Endothelial cell of umbilical vein (primary cell): ENCODE results near the gene ANGPTL4. TPM values are rescaled to one million over a fixed set of nuclear protein-coding genes. Genes with fewer than 3 reads are reported as not detected.
A peak's percentile ranks its signal among the peaks of the same experiment; 100 is the strongest.

ENCODE experiments used
- BruUV-seq: library from RNA; stranded (reverse); fragments of 400-500 nt; replicated peaks from 2 replicates; lab custom pipeline; 2021; lab: Mats Ljungman, UMichigan
- CTCF ChIA-PET: fragments of 300-600, 350-600 bp; sonication (Branson Sonifier 250); formaldehyde crosslinking; loops from one replicate; lab custom pipeline; 2021; ENCODE audit warnings: antibody characterized with exemption, inconsistent platforms; lab: Charles Lee
- POLR2A ChIA-PET: fragments of 300-600, 350-600 bp; sonication (Branson Sonifier 250); formaldehyde crosslinking; loops from one replicate; lab custom pipeline; 2021; ENCODE audit warnings: antibody characterized with exemption, inconsistent platforms; lab: Charles Lee
- DNase-seq: peaks from one replicate; pipeline ENCODE4 v3.0.0-alpha.2; 2011; ENCODE audit warnings: low read depth, low spot score
- FAIRE-seq: peaks from 2 replicates; lab custom pipeline; 2011; peaks lifted over from hg19 to GRCh38; lab: Jason Lieb, UNC
- H2AFZ ChIP-seq: 2 replicates; pipeline ENCODE4 v1.6.0; 2012; ENCODE audit warnings: low read depth, low read length, control low read depth, inconsistent platforms
- H3K27ac ChIP-seq: 2 replicates; pipeline ENCODE4 v1.5.1; 2011; ENCODE audit warnings: low read depth, mild to moderate bottlenecking, control low read depth, low read length, moderate library complexity; ENCODE audit not compliant: insufficient read depth
- H3K27me3 ChIP-seq, 2 experiments: 2 replicates each; pipeline versions ENCODE4 v1.6.0 to v1.6.1; 2011; ENCODE audit warnings: low read length in 2 of 2, mixed read lengths in 1 of 2; ENCODE audit not compliant: control insufficient read depth in 2 of 2, insufficient read depth in 2 of 2
- H3K36me3 ChIP-seq, 2 experiments: 2 replicates in 1 of 2; 3 replicates in 1 of 2; pipeline ENCODE4 v1.5.1; 2011; ENCODE audit warnings: low read length in 2 of 2, mild to moderate bottlenecking in 1 of 2, moderate library complexity in 1 of 2; ENCODE audit not compliant: control insufficient read depth in 2 of 2, insufficient read depth in 2 of 2; ENCODE audit errors: extremely low read depth in 1 of 2
- H3K4me1 ChIP-seq: 3 replicates; pipeline ENCODE4 v1.5.1; 2011; ENCODE audit warnings: mild to moderate bottlenecking, low read length; ENCODE audit not compliant: control insufficient read depth, insufficient read depth; ENCODE audit errors: extremely low read depth
- H3K4me2 ChIP-seq: 2 replicates; pipeline ENCODE4 v1.6.1; 2011; ENCODE audit warnings: low read length, control low read depth, mixed read lengths; ENCODE audit not compliant: insufficient read depth
- H3K4me3 ChIP-seq, 3 experiments: fragments of 200-600 bp in 1 of 3; sonication (generic), shearing (Covaris generic) in 1 of 3; replicated peaks in 1 of 3; 2 replicates each; pipeline ENCODE4 v1.5.1; 2011 to 2016; ENCODE audit warnings: control low read depth in 3 of 3, low read length in 3 of 3, mild to moderate bottlenecking in 2 of 3, inconsistent platforms in 1 of 3, low read depth in 1 of 3, moderate library complexity in 1 of 3; ENCODE audit not compliant: insufficient read depth in 1 of 3
- H3K79me2 ChIP-seq: 2 replicates; pipeline ENCODE4 v1.6.0; 2012; ENCODE audit warnings: low read length, inconsistent platforms; ENCODE audit not compliant: control insufficient read depth, insufficient read depth
- H3K9ac ChIP-seq: replicated peaks from 2 replicates; pipeline ENCODE3; 2011; ENCODE audit warnings: low read length, control low read depth; ENCODE audit not compliant: insufficient read depth; ENCODE audit errors: extremely low read depth
- H3K9me1 ChIP-seq: replicated peaks from 3 replicates; pipeline ENCODE4 v1.6.0; 2011; ENCODE audit warnings: mild to moderate bottlenecking, low read length; ENCODE audit not compliant: control insufficient read depth, insufficient read depth; ENCODE audit errors: extremely low read depth
- H3K9me3 ChIP-seq: replicated peaks from 2 replicates; pipeline ENCODE4 v1.5.1; 2012; ENCODE audit warnings: low read length, inconsistent platforms; ENCODE audit not compliant: control insufficient read depth, insufficient read depth
- H4K20me1 ChIP-seq: replicated peaks from 2 replicates; pipeline ENCODE3; 2011; ENCODE audit warnings: mild to moderate bottlenecking, low read length; ENCODE audit not compliant: control insufficient read depth, insufficient read depth; ENCODE audit errors: extremely low read depth
- EZH2 ChIP-seq: IDR thresholded peaks from 2 replicates; pipeline ENCODE4 v1.6.1; 2012; ENCODE audit warnings: borderline replicate concordance, low read depth, mild to moderate bottlenecking, moderate library complexity, low read length, inconsistent platforms; ENCODE audit not compliant: severe bottlenecking
- FOS ChIP-seq: IDR thresholded peaks from 2 replicates; pipeline ENCODE4 v1.6.1; 2011; ENCODE audit warnings: mild to moderate bottlenecking, low read length, moderate library complexity, borderline replicate concordance; ENCODE audit not compliant: insufficient read depth
- GATA2 ChIP-seq: IDR thresholded peaks from 2 replicates; pipeline ENCODE4 v1.7.0; 2011; ENCODE audit warnings: low read depth, mild to moderate bottlenecking, moderate library complexity, mixed read lengths, low read length; ENCODE audit not compliant: insufficient read length, insufficient read depth
- JUN ChIP-seq: IDR thresholded peaks from 2 replicates; pipeline ENCODE4 v1.6.1; 2011; ENCODE audit warnings: borderline replicate concordance, low read depth; ENCODE audit not compliant: insufficient read length, insufficient read depth
- MYC ChIP-seq: IDR thresholded peaks from one replicate; pipeline ENCODE4 v1.6.1; 2011; ENCODE audit warnings: mild to moderate bottlenecking, low read depth, low read length
- POLR2A ChIP-seq: IDR thresholded peaks from 2 replicates; pipeline ENCODE4 v1.6.1; 2012; ENCODE audit warnings: low read depth, mild to moderate bottlenecking, control low read depth, low read length
- POLR2AphosphoS5 ChIP-seq: IDR thresholded peaks from 2 replicates; pipeline ENCODE4 v1.6.1; 2012; ENCODE audit warnings: low read depth, mild to moderate bottlenecking, control low read depth, low read length, moderate library complexity; ENCODE audit not compliant: insufficient read depth
- dilution Hi-C: fragments of 300-500 bp; cut with MboI; formaldehyde crosslinking; loops from one replicate; pipeline ENCODE4 v1.15.0; 2019; ENCODE audit warnings: low sequenced_read_pairs; ENCODE audit not compliant: extremely low pct_ligation_motif_present
- intact Hi-C: fragments of 100-400 bp; cut with micrococcal nuclease; formaldehyde crosslinking; loops from one replicate; pipeline ENCODE4 v1.10.0; 2022
- polyA plus RNA-seq, 4 experiments: library from polyadenylated mRNA; depleted of rRNA in 3 of 4; stranded (reverse) in 3 of 4; unstranded in 1 of 4; fragments of >200 nt; gene quantifications; 2 replicates each; pipeline versions ENCODE4 v1.2.1 to v1.2.3, GENCODE V29; 2011 to 2012; ENCODE audit warnings: missing spikeins in 1 of 4
- total RNA-seq: library from RNA; stranded (reverse); gene quantifications from 2 replicates; pipeline ENCODE4 v1.2.3, GENCODE V29; 2021
- TF ChIP-seq, protein P1 (sequence below): IDR thresholded peaks from 2 replicates; pipeline ENCODE4 v1.6.1; 2011; ENCODE audit not compliant: insufficient read depth, insufficient read length
- TF ChIP-seq, protein P2 (sequence below), 2 donors: IDR thresholded peaks; 1 replicate in 1 of 2; 2 replicates in 1 of 2; pipeline ENCODE4 v1.5.1; 2011; ENCODE audit warnings: low read length in 2 of 2, mild to moderate bottlenecking in 2 of 2, moderate library complexity in 2 of 2, control low read depth in 1 of 2, inconsistent platforms in 1 of 2, low read depth in 1 of 2; ENCODE audit not compliant: insufficient read depth in 1 of 2; ENCODE audit errors: extremely low read depth in 1 of 2

ANGPTL4 gene
- total and polyA plus RNA-seq, 2 donors (not counting 3 experiments of a cell fraction or from before 2014, with no cell fraction given) = 3.9 to 14.1 TPM

DNA sequence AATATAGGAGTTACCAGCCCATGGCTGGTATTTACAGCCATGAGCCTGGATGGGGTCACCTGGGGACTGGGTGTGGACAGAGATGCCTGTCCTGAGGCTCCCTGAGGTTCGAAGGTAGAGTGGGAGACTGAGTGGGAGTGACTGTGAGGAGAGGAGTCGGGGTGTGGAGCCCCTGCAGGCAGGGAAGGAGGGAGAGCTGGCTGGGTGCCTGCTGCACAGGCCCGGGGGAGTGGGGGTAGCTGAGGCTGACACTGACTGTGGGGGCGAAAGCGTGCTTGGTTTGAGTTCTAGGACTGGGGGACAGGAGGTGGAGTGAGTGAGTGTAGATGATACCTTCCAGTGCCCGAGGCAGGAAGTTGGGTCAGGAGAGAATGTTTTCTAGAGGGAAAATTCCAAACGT is 33.3 kb downstream of the ANGPTL4 start:
- intact Hi-C loops = no loop called here
- Histone ChIP-seq H3K9me3 (no peaks in the 10 kb centered on the region), H3K36me3 (peaks cover 0 to 14% of the 10 kb centered on the region in 2 experiments), H3K79me2 (peaks cover 47% of the 10 kb centered on the region), H3K4me1 (peaks cover 22% of the 10 kb centered on the region), H3K9ac (no peak overlapping the region), H3K27ac (peak overlapping the region; percentile 22), H3K4me2 (no peak overlapping the region), H2AFZ (no peak overlapping the region), H4K20me1 (no peaks in the 10 kb centered on the region), H3K4me3 (no peak overlapping the region), H3K9me1 (no peaks in the 10 kb centered on the region), H3K27me3 (no peaks in the 10 kb centered on the region)
- dilution Hi-C loops = no loop called here
- ChIA-PET CTCF (interaction anchor here (0.9 to 4.0 kb wide), 6 partner anchors 16 to 49 kb away, joined by 3 to 79 read pairs (median 6); partner anchors contain the start of genes ANGPTL4 and MARCHF2), POLR2A (interaction anchor here (1.2 kb wide), 1 partner anchor 42 kb away, joined by 3 read pairs; no protein-coding TSS in a partner anchor)
- peak; percentile 40 for FAIRE-seq
- DNase-seq = no peak
- TF ChIP-seq POLR2A (no peak), JUN (no peak), GATA2 (no peak), POLR2AphosphoS5 (no peak), FOS (no peak), MYC (no peak), EZH2 (no peak)
- TF ChIP-seq, protein P1, sequence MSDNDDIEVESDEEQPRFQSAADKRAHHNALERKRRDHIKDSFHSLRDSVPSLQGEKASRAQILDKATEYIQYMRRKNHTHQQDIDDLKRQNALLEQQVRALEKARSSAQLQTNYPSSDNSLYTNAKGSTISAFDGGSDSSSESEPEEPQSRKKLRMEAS = no peak
- TF ChIP-seq, protein P2, sequence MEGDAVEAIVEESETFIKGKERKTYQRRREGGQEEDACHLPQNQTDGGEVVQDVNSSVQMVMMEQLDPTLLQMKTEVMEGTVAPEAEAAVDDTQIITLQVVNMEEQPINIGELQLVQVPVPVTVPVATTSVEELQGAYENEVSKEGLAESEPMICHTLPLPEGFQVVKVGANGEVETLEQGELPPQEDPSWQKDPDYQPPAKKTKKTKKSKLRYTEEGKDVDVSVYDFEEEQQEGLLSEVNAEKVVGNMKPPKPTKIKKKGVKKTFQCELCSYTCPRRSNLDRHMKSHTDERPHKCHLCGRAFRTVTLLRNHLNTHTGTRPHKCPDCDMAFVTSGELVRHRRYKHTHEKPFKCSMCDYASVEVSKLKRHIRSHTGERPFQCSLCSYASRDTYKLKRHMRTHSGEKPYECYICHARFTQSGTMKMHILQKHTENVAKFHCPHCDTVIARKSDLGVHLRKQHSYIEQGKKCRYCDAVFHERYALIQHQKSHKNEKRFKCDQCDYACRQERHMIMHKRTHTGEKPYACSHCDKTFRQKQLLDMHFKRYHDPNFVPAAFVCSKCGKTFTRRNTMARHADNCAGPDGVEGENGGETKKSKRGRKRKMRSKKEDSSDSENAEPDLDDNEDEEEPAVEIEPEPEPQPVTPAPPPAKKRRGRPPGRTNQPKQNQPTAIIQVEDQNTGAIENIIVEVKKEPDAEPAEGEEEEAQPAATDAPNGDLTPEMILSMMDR (IDR thresholded peaks at IDR 0.05; ENCODE audit: extremely low read depth in 1 of 2, insufficient read depth in 1 of 2, low read depth in 1 of 2, low read length in 2 of 2) = no peak
- BruUV-seq = no TSS peak
